ENCODE measurements around the gene PINLYP.

DNA sequence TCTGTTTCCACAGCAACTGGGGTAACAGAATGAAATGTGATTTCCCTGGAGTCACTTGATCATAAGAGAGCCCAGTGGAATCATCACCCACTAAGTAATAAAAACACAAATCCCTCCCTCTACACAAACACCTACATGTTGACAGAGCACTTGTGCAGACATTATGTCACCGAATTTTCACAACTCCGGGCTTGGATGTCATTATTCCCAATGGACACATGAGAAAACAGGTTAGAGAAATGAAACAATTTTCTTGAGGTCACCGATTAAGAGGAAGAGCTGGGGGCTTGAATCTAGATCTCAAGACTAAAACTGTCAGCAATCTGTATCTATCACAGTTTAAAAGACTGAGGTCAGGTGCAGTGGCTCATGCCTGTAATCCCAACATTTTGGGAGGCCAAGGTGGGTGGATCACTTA is 3.4 kb upstream of the PINLYP start:
- TF ChIP-seq, protein P1, sequence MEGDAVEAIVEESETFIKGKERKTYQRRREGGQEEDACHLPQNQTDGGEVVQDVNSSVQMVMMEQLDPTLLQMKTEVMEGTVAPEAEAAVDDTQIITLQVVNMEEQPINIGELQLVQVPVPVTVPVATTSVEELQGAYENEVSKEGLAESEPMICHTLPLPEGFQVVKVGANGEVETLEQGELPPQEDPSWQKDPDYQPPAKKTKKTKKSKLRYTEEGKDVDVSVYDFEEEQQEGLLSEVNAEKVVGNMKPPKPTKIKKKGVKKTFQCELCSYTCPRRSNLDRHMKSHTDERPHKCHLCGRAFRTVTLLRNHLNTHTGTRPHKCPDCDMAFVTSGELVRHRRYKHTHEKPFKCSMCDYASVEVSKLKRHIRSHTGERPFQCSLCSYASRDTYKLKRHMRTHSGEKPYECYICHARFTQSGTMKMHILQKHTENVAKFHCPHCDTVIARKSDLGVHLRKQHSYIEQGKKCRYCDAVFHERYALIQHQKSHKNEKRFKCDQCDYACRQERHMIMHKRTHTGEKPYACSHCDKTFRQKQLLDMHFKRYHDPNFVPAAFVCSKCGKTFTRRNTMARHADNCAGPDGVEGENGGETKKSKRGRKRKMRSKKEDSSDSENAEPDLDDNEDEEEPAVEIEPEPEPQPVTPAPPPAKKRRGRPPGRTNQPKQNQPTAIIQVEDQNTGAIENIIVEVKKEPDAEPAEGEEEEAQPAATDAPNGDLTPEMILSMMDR (IDR thresholded peaks at IDR 0.05), result no peak
- TF ChIP-seq POLR2A (IDR thresholded peaks at IDR 0.05), result no peak

Measured in right lobe of liver (tissue), 4 donors.